Erythroblast (primary cell): ENCODE results near the gene PGPEP1.

Experiments used
- GATA1 ChIP-seq: IDR thresholded peaks from 2 replicates; pipeline ENCODE4 v1.6.1; 2011; ENCODE audit warnings: low read depth, mild to moderate bottlenecking, control low read depth, low read length, moderate library complexity
- POLR2A ChIP-seq: IDR thresholded peaks from 2 replicates; pipeline ENCODE4 v1.6.1; 2011; ENCODE audit warnings: mild to moderate bottlenecking, low read length

DNA sequence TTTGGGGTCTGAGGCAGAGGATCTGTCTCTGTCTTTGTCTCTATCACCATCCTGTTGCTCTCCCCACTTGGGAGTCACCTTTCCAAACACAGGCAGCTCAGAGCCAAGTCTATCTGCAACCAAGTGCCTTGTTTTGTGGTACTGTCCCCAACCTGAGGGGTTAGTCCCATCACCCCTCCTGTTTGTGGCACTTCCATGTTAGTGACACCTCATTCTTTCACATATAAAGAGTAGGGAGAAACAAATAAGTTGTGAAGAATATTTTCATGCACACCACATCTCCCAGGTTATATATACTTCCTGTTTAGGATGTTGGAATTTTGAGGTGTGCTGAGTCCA is 49.3 kb downstream of the PGPEP1 start:
- no peak for TF ChIP-seq POLR2A
- TF ChIP-seq GATA1: no peak
